NCI-H146 treated with DMSO at 0.1 percent for 48 hours (cell line): Measurements from ENCODE around the gene KRTAP5-8.
"Not testable (repeated sequence)": the region's sequence is repeated elsewhere in the genome, so short reads cannot be mapped to it uniquely, and the experiment has no call there.

Experiments
- DNase-seq: peaks from one replicate; lab custom pipeline; 2025; ENCODE audit not compliant: unreplicated experiment; lab: John Stamatoyannopoulos, UW

Gene KRTAP5-8

DNA sequence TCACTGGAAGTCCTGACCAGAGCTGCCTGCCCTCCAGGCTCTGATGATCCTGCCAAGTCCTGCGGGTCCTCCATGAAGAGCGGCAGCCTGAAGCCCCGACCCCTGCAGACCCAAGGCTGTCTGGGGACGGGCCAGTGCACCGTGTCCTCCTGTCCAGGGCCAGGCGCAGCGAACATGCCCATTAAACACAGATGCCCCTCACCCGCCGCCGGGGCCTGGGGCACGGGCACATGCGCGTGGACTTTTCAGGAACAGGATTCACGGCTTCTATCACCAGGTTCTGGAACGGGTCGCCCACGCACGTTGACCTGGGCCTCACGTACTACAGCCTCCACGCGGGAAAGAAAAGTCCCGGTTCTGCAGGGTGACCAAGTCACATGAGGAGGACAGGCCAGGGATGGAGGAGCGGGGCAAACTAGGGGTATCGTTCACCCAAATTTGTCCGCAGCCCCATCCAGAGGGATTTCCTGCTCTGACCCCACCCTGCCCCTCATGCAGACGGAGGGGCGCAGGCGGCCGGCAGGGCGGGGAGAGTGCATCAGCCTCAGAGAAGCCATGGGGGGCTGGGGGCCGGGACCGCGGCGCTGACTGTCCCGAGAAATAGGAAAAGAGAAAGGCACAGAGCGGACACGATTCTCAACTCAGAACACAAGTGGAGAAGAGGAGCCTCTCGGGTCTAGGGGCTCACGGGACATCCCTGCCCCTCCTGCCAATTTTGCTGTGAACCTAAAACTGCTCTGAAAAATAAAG lies 33.5 kb downstream of the KRTAP5-8 start:
- not testable (repeated sequence) for DNase-seq

- no peak for DNase-seq
Observed at GRCh38 chr11:71572811-71573210, 35.0 kb downstream of the KRTAP5-8 start.

DNA sequence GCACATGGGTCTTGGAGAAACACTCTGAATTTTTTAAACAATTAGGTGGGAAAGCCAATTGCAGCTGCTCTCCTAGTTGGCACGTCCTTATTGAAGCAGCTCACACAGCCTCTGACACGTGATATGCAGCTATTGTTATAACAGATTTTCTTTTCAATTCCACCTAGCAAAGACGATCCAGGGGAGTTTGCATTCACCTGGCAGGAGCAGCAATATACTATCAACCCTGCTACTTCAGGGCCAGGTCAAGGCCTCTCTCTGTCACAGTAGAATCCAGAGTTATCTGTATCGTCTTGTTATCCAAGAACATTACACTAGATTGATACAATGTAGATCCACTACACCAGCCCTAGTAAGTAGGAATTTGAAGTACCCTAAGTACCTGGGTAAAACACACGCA lies 36.6 kb downstream of the KRTAP5-8 start:
- no peak for DNase-seq

DNA sequence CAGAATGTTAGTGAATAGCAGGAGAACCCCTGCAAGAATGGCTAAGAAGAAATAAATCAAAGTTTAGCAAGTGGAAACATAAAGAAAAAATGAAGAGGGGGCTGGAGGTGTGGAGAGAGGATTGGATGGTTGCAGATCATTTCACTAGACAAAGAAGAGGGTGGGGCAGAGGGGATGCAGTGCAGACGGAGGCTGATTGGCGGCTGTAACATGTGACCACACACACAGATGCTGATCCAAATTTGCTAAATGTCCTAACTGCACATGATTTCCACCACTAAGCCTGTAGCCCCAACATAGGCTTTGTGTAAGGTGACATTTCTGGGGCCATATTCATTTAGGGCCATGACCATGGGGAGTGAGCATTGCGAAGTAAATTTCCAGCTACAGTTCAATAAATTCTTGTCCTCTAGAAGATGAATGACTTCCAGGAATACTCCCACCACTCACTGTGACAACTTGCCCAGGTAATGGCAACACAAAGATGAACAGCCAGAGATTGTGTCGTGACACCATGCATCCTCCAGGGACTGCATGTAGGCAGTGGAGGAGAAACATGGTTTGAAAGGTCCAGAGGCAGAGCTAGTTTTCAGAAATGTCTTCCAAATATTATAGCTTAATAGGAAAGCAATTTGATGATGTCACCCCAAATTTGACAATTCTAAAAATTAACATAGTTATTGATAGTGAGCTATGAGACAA lies 38.0 kb downstream of the KRTAP5-8 start:
- no peak for DNase-seq

DNA sequence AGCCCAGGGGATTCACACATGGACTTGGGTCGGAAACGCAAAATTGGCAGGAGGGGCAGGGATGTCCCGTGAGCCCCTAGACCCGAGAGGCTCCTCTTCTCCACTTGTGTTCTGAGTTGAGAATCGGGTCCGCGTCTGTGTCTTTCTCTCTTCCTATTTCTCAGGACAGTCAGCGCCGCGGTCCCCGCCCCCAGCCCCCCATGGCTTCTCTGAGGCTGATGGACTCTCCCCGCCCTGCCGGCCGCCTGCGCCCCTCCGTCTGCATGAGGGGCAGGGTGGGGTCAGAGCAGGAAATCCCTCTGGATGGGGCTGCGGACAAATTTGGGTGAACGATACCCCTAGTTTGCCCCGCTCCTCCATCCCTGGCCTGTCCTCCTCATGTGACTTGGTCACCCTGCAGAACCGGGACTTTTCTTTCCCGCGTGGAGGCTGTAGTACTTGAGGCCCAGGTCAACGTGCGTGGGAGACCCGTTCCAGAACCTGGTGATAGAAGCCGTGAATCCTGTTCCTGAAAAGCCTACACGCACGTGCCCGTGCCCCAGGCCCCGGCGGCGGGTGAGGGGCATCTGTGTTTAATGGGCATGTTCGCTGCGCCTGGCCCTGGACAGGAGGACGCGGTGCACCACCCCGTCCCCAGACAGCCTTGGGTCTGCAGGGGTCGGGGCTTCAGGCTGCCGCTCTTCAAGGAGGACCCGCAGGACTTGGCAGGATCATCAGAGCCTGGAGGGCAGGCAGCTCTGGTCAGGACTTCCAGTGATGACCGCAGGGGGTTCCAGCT lies 39.1 kb downstream of the KRTAP5-8 start:
- not testable (repeated sequence) for DNase-seq

DNA sequence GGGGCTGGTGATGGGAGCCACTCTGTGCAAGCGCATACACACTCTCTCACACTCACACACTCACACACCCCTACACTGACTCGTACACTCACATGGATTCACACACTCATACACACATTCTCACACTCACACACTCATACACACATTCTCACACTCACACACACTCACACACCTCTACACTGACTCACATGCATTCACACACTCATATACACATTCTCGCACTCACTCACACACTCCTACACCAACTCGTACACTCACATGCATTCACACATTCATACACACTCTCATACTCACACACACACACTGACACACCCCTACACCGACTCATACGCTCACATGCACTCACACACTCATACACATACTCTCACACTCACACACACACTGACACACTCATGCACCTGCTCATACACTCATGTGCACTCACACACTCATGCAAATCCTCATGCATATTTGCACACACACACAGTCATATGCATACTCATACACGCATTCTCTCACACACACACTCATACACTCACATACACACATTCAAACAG lies 39.7 kb downstream of the KRTAP5-8 start:
- DNase-seq: no peak

DNA sequence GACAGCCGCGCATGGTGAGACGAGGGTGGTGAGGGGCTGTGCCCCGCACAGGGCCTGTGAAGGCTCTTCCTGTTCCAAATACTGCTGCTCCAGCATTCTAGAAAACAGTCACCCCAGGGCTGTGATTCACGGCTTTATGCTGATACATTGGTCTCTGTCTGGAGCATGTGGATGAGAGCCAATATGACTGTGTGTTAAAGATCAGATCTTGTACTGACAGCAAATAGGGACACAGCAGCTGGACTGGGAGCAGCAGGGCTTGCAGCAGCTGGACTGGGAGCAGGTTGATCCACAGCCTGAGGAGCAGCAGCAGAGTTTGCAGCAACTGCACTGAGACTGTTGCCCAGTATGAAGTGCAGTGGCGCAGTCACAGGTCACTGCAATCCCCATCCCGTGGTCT lies 41.7 kb downstream of the KRTAP5-8 start:
- DNase-seq: not testable (repeated sequence)

DNA sequence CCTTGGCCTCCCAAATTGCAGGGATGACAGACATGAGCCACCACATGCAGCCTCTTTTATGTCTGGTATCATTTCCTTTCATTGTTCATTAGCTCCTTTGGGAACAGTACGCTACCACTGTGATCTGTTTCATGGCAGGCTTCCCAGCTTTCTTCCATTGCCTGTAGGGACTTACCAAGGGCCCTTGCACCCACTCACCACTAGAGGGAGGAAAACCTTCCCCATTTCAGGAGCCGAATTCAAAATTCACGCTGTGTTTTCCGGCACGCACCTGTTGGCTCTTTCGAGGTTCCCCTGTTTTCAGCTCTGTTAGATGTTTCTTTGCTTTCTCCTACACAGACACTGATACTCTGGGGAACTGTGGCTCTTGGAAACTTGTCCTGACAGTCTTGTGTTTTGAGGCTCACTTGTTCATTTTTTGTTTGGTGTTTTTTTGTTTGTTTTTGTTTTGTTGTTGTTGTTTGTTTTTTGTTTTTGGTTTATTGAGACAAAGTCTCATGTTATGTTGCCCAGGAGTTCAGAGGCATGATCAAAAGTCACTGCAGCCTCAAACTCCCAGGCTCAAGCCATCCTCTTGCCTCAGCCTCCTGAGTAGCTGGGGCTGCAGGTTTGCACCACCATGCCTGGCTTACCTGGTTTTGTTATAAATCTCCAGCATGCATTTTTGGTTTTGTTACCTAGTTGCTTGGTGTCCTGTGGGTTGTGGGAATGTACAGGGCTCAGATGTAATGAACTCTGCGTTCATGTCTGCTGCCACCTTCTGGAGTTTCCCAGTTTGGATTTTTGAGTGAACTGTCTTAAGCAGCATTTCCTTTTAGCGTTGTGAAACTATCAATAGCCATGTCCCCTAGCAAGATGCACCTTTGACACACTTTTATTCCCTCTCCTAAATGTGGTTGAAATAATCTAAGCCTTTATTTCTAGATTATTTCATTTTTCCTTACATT lies 42.5 kb downstream of the KRTAP5-8 start:
- no peak for DNase-seq

GRCh38 chr11:71581826-71582225 lies 44.0 kb downstream of the KRTAP5-8 start:
- DNase-seq: no peak

- DNase-seq: no peak
Observed at GRCh38 chr11:71582309-71582895, 44.6 kb downstream of the KRTAP5-8 start, which contains the start of gene KRTAP5-11. KRTAP5-11 (minus strand) TSS chr11:71582875; CDS start chr11:71582837, 38 bp downstream.

GRCh38 chr11:71582969-71583368 lies 45.1 kb downstream of the KRTAP5-8 start:
- not testable (repeated sequence) for DNase-seq

DNA sequence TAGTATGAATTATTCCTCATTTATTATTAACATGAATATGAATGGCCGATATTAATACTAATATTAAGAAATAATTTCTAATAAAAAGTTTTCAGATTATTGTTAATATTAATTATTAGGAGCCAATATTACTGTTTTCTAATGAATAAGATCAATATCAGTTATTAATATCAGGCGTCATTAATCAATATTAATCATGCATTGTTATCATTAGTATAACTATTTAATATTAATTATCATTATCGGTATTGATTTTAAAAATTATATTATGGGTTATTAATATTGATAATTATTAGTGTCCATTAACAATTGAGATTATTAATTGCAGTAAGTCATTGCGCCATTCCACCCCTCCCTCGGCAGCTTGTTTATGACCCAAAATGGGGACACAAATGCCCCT lies 47.8 kb downstream of the KRTAP5-8 start:
- not testable (repeated sequence) for DNase-seq

DNA sequence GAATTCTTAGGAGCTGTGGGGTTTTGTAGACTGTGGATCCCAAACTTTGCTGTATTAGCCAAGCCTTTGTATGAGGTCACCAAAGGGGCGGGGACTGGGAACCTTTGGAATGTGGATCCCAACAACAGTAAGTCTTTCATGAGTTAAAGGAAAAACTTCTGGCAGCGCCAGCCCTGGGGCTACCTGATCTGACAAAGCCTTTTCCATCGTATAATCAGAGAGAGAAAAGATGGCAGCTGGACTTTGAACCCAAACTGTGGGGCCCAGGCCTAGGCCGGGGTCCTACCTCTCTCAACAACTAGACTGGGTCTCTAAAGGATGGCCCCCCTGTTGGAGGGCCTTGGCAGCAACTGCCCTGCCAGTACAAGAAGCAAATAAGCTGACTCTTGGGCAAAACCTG lies 50.5 kb downstream of the KRTAP5-8 start:
- DNase-seq: not testable (repeated sequence)
